Esophagus squamous epithelium (tissue), 5 donors: ENCODE data around the gene RADIL. TPM values are rescaled to one million over a fixed set of nuclear protein-coding genes. Genes with fewer than 3 reads are reported as not detected.

ENCODE experiments used
- DNase-seq: peaks from one replicate; lab custom pipeline; 2025; lab: John Stamatoyannopoulos, UW
- H3K27ac ChIP-seq, 4 donors: fragments of 200-600 bp; sonication (generic); one replicate each; pipeline ENCODE4 v1.5.1; 2016 to 2019; ENCODE audit warnings: mild to moderate bottlenecking in 1 of 4
- H3K27me3 ChIP-seq, 4 donors: fragments of 200-600 bp; sonication (generic); 1 replicate in 3 of 4; 2 replicates in 1 of 4; pipeline versions ENCODE4 v1.5.1 to v1.6.0; 2017 to 2021; ENCODE audit warnings: antibody characterized with exemption in 1 of 4
- H3K36me3 ChIP-seq, 3 donors: fragments of 200-600 bp; sonication (generic); one replicate each; pipeline ENCODE4 v1.5.1; 2016 to 2019
- H3K4me1 ChIP-seq, 3 donors: fragments of 200-600 bp; sonication (generic); one replicate each; pipeline ENCODE4 v1.5.1; 2017 to 2019
- H3K4me3 ChIP-seq, 4 donors: fragments of 200-600 bp; sonication (generic); 1 replicate in 3 of 4; 2 replicates in 1 of 4; pipeline ENCODE4 v1.5.1; 2016 to 2019; ENCODE audit warnings: mild to moderate bottlenecking in 2 of 4, moderate library complexity in 1 of 4
- H3K9me3 ChIP-seq, 3 donors: fragments of 200-600 bp; sonication (generic); one replicate each; pipeline ENCODE4 v1.5.1; 2016 to 2019
- CTCF ChIP-seq, 6 experiments: fragments of 450-650 bp in 4 of 6; fragments of 200-600 bp in 2 of 6; sonication (generic) in 2 of 6; IDR thresholded peaks; one replicate each; pipeline ENCODE4 v1.5.1; 2016 to 2019; ENCODE audit warnings: antibody characterized with exemption in 6 of 6, mild to moderate bottlenecking in 4 of 6, moderate library complexity in 4 of 6
- POLR2A ChIP-seq, 4 donors: fragments of 450-650 bp; IDR thresholded peaks; one replicate each; pipeline ENCODE4 v1.6.1; 2017; ENCODE audit warnings: antibody characterized with exemption in 4 of 4, mild to moderate bottlenecking in 4 of 4, moderate library complexity in 3 of 4
- WGBS, 2 donors: methylation state at CpG; one replicate each; pipeline ENCODE4 v1.1.5; 2018; 5-methylcytosine and 5-hydroxymethylcytosine counted together
- intact Hi-C: fragments of 100-400 bp; cut with DNase I; formaldehyde crosslinking; loops from one replicate; pipeline ENCODE4 v1.15.0; 2022
- total RNA-seq, 4 donors: library from RNA; depleted of rRNA; stranded (reverse); fragments of >200 nt; gene quantifications; one replicate each; pipeline ENCODE4 v1.1.0, GENCODE V29; 2016
- donor health status: DM: yes; HTN: yes; CAD: no.

Gene RADIL
- total RNA-seq, 4 donors from 2014 or later, result 0.35 to 3.1 (median 1.8) TPM; not detected in 1

GRCh38 chr7:4919969-4920766 is 36.7 kb upstream of the RADIL start:
- no peaks in the 10 kb centered on the region for H3K4me1 ChIP-seq
- H3K4me3 ChIP-seq, result no peak overlapping the region

GRCh38 chr7:4916113-4916512 is 32.6 kb upstream of the RADIL start:
- TF ChIP-seq POLR2A (IDR thresholded peaks at IDR 0.05) (no peak), CTCF (IDR thresholded peaks at IDR 0.05) (no peak)
- no peak for DNase-seq
- no peaks in the 10 kb centered on the region for H3K36me3 ChIP-seq
- no peak overlapping the region for H3K4me3 ChIP-seq
- no peaks in the 10 kb centered on the region for H3K4me1 ChIP-seq
- no peak overlapping the region for H3K27ac ChIP-seq
- peaks cover 0 to 15% (median 5%) of the 10 kb centered on the region in 3 donors for H3K9me3 ChIP-seq
- peaks cover 0 to 16% (median 0%) of the 10 kb centered on the region in 4 donors for H3K27me3 ChIP-seq
- intact Hi-C loops, result no loop called here
- 50 to 63% methylated on average over 3 to 8 of the region's 8 CpGs for WGBS, 2 donors

More at GRCh38 chr7:4919969-4920766, 36.7 kb upstream of the RADIL start:
- TF ChIP-seq CTCF (IDR thresholded peaks at IDR 0.05), result no peak
- no peak for TF ChIP-seq POLR2A (IDR thresholded peaks at IDR 0.05)
- 75 to 80% methylated on average over 8 of the region's 19 CpGs for WGBS, 2 donors
- Histone ChIP-seq H3K27ac (no peak overlapping the region), H3K9me3 (peaks cover 0 to 15% (median 5%) of the 10 kb centered on the region in 3 donors), H3K36me3 (no peaks in the 10 kb centered on the region), H3K27me3 (peaks cover 0 to 24% (median 0%) of the 10 kb centered on the region in 4 donors)
- intact Hi-C loops, result no loop called here
- DNase-seq, result no peak

GRCh38 chr7:4911111-4911828 is 27.8 kb upstream of the RADIL start:
- no peak for DNase-seq
- Histone ChIP-seq H3K27me3 (peaks cover 0 to 10% (median 0%) of the 10 kb centered on the region in 4 donors), H3K27ac (no peak overlapping the region), H3K9me3 (no peaks in the 10 kb centered on the region), H3K4me3 (no peak overlapping the region), H3K36me3 (no peaks in the 10 kb centered on the region), H3K4me1 (no peaks in the 10 kb centered on the region)
- TF ChIP-seq CTCF (IDR thresholded peaks at IDR 0.05) (no peak), POLR2A (IDR thresholded peaks at IDR 0.05) (no peak)
- 75 to 82% methylated on average over 14 to 15 of the region's 20 CpGs for WGBS, 2 donors
- intact Hi-C loops, result no loop called here

- H3K4me1 ChIP-seq, result no peaks in the 10 kb centered on the region
These were observed 23.2 kb upstream of the RADIL start for GRCh38 chr7:4906682-4907081.

More at GRCh38 chr7:4906682-4907081, 23.2 kb upstream of the RADIL start:
- no peaks in the 10 kb centered on the region for H3K36me3 ChIP-seq
- TF ChIP-seq POLR2A (IDR thresholded peaks at IDR 0.05) (no peak), CTCF (IDR thresholded peaks at IDR 0.05) (no peak)
- peaks cover 0 to 37% (median 0%) of the 10 kb centered on the region in 4 donors for H3K27me3 ChIP-seq
- no peak overlapping the region for H3K27ac ChIP-seq
- no peak overlapping the region for H3K4me3 ChIP-seq
- WGBS, 2 donors, result 14 to 45% methylated on average over 1 of the region's 1 CpG
- intact Hi-C loops, result no loop called here
- no peaks in the 10 kb centered on the region for H3K9me3 ChIP-seq
- DNase-seq, result no peak
